Measurements from ENCODE around the gene ONECUT1. TPM values are rescaled to one million over a fixed set of nuclear protein-coding genes. Genes with fewer than 3 reads are reported as not detected.
A peak's percentile ranks its signal among the peaks of the same experiment; 100 is the strongest.
"Not testable (repeated sequence)": the region's sequence is repeated elsewhere in the genome, so short reads cannot be mapped to it uniquely, and the experiment has no call there.

ONECUT1 gene
- total RNA-seq: not detected in 2 replicates

DNA sequence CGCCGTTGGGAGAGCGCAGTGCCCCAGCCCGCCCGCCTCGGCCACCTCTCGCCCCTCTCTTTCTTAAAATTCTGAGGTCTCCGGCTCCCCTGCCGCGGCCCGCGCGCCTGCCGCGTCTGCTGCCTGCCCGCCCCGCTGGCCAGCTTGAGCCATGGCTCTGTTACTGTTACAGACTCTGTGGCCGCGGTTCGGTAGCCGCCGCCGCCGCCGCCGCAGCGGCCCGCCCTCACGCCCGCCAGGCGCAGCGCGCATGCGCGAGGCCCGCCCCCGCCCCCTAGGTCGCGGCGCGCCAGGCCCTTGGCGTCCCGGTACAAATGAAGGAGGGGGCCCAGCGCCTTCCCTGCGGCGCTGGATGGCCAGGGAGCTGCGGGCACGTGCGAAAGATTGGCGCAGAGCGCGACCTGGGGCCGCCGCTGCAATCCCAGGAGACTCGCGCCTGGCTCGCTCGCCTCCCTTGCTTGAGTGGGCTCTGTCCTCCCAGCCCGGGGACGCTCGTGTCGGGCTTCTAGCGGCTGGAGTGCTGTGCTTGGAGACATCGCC, at the start of gene ONECUT1:
TSS of gene ONECUT1 (minus strand) at position 168 of the 540 bp plus-strand sequence. CDS start 452 bp downstream, outside the sequence.
- peak in 1 of 2 donors; percentile 55 for DNase-seq (ENCODE audit: low read depth in 2 of 2)

DNA sequence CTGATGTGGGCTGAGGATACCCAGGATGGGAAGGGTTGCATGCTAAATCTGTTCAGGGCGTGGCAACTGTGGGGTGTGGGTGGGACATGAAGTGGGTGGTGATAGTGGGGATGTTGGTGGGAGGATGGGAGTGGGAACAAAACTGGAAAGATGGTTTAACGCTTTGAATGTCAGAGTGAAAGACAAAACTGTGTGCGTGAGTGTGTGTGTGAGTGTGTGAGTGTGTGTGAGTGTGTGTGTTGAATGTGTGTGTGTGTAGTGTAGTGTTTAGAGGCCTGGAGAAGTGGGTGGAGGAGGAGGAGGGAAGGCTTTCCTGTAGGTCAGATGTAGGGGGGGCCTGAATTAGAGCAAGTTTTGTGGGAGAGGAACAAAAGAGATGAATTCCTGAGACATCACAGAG, 44.2 kb upstream of the ONECUT1 start:
- no peak for DNase-seq (ENCODE audit: low read depth in 2 of 2)

DNA sequence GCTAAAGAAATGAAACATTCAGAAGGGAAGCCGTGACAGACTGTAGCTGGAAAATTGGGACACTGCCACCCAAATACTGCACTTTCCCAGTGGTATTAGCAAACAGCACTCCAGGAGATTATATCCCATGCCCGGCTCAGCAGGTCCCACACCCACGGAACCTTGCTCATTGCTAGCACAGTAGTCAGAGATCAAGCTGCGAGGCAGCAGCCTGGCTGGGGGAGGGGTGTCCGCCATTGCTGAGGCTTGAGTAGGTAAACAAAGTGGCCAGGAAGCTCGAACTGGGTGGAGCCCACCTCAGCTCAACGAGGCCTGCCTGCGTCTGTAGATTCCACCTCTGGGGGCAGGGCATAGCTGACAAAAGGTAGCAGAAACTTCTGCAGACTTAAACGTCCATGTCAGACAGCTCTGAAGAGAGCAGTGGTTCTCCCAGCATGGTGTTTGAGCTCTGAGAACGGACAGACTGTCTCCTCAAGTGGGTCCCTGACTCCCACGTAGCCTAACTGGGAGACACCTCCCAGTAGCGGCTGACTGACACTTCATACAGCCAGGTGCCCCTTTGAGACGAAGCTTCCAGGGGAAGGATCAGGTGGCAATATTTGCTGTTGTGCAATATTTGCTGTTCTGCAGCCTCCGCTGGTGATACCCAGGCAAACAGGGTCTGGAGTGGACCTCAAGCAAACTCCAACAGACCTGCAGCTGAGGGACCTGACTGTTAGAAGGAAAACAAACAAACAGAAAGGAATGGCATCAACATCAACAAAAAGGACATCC, 34.2 kb upstream of the ONECUT1 start:
- not testable (repeated sequence) for DNase-seq (ENCODE audit: low read depth in 2 of 2)

DNA sequence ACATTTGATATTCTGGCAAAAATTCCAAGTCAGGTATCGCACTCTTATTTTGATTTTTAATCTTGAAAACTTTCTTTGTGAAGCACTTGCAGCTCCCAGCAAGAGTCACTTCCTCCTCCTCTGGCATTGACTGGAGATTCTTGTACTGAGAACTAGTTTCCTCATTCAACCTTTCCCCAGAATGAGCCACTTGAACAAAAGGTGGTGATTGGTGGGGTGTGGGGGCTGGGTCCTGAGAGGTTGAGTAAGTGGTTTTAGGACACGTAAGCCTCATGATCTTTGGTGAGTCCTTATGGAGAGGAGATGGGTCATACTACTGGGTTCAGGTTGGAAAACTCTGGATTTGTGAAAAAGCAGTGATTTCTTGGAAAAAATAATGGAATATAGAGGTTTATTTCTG, 32.3 kb upstream of the ONECUT1 start:
- DNase-seq (ENCODE audit: low read depth in 2 of 2): no peak

DNA sequence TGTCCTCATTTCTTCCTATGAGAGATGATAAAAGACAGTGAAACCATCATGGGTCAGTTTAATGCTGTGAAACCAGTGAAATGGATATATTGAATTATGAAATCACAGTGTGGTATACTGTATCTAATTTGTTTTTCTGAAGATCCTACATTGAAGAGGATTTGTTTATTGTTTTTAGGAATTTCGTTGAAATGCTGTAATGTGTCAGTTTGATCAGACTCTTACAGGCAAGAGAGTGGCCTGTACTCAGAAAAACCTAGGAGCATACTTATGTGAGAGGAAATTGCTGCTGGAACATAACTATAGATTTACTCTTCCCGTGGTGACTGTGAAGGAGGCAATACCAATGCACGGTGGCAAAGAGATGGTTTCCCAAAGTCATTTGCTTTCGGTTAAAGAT, 29.1 kb upstream of the ONECUT1 start:
- DNase-seq (ENCODE audit: low read depth in 2 of 2): no peak

DNA sequence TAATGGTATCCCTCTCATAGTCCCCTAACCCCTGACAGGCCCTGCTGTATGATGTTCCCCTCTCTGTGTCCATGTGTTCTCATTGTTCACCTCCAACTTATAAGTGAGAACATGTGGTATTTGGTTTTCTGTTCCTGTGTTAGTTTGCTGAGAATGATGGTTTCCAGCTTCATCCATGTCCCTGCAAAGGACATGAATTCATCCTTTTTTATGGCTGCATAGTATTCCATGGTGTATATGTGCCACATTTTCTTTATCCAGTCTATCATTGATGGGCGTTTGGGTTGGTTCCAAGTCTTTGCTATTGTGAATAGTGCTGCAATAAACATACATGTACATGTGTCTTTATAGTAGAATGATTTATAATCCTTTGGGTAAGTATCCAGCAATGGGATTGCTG, 25.8 kb upstream of the ONECUT1 start:
- not testable (repeated sequence) for DNase-seq (ENCODE audit: low read depth in 2 of 2)

DNA sequence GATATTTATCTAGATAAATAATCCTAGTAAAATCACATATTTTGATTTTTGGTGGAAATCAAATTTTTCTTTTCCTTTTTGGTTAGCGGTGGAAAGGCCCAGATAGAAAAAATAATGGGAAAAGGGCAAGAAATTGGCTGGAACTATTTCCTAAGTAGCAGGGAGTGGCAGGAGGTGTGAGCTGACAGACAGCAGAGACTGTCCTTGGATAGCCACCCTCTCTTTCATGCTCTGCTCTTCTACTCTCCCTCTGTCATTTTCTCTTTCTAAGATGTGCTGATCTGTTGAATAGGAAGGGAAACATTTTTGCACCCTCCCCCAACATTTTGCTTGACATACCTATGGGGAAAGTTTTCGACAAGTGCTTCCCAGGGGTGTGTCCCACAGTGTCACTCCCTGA, 18.9 kb upstream of the ONECUT1 start:
- DNase-seq (ENCODE audit: low read depth in 2 of 2): no peak

DNA sequence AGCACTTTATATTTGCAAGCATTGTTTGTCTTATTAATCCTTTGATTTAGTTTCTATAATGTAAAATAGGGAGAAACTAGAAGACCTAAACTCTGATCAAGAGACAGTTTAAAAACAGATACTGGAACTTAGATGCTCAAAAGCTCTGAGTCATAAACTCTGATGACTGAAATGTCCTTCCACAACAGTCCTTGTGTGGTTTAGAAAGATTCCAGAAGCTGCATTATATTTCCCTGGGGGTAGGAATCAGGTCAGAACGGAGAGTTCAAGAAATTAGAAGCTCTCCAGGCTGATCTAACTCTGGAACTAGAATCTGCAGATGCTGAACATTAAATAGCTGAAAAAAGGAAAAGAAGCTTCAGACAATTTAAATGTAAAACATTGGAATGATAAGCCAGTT, 18.3 kb upstream of the ONECUT1 start:
- no peak for DNase-seq (ENCODE audit: low read depth in 2 of 2)

DNA sequence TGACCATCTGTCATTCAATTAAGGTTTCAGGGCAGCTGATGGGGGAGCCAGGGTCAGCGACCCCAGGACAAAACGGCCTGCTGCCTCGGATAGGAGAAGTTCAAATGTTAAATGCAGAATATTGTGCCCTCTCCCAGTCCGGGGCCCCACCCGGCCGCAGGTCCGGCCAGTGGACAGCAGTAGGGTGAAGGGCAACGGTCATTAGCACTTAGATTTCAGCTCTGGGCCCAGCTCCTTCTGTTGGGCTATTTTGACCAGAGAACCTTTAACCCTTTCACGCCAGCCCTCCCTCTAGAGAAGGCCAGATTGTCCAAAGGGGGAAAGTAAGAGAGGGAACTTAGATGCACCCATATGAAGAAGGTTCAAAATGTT, 16.1 kb upstream of the ONECUT1 start:
- no peak for DNase-seq (ENCODE audit: low read depth in 2 of 2)

DNA sequence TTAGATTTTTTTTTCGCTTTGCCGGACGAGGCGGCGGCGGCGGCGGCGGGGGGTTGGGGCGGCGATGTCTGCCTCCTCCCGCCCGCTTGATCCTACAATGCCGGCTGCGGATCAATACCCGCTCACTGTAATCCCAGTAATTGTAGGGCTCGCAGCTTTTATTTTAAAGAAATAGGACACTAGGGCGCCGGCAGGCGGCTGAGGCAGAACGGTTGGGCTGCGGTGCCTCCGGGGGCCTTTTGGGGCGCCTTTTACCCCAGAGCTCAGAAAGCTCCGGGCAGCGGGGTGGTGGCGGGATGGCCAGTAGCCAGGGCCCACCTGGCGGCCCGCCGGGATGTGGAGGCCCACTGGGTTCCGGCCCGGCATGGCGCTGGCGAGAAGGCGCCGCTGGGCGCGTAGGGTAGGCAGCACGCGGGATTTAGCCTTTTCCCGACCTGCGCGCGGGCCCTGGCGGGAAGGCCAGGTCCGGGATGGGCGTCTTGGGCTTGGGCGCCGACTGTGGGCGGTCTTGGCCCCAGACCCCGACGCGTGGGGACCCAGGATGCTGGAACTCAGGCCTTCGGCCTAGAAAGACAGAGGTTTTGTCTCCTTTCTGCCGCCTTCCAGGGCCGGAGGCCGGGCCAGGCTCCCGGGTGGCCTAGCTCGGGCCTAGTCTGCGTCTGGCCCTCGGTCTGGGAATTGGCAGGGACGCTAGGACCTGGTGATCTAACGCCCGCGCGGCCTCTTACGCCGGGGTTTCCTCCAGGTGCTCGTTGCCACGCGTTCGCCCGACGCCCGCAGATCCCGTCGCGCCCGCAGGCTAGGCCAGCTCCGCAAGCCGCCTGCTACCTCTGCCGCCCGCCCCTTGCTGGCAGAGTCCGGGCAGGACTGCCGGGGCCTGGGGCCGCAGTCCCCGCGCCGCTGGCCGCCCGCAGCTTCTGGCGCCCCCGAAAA, 15.5 kb upstream of the ONECUT1 start:
- no peak for DNase-seq (ENCODE audit: low read depth in 2 of 2)

DNA sequence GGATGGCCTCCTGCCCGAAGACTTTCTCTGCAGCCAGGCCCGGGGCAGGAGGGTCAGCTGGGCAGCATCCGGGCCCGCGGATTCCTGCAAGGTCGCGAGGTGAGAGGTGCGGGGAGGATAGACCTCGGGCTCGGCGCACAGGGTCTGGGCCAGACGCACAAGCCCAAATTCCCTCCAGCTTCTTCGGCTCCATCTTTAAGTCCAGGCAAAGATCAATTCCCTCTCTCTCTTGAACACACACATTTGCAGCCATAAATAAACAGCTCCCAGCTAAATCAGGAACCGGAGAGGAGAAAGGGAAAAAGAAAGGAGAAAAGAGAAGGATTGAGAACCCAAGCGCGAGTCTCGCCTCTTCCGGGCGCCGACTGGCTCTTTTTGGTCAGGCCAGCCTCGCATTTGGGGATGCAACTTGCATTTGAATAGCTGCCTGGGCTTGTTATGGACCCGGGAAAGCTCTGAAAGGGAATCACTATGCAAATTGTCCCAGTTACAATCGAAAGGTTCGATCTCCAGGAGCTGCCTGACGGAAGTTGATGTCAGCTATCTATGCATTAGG, 14.5 kb upstream of the ONECUT1 start:
- no peak for DNase-seq (ENCODE audit: low read depth in 2 of 2)

DNA sequence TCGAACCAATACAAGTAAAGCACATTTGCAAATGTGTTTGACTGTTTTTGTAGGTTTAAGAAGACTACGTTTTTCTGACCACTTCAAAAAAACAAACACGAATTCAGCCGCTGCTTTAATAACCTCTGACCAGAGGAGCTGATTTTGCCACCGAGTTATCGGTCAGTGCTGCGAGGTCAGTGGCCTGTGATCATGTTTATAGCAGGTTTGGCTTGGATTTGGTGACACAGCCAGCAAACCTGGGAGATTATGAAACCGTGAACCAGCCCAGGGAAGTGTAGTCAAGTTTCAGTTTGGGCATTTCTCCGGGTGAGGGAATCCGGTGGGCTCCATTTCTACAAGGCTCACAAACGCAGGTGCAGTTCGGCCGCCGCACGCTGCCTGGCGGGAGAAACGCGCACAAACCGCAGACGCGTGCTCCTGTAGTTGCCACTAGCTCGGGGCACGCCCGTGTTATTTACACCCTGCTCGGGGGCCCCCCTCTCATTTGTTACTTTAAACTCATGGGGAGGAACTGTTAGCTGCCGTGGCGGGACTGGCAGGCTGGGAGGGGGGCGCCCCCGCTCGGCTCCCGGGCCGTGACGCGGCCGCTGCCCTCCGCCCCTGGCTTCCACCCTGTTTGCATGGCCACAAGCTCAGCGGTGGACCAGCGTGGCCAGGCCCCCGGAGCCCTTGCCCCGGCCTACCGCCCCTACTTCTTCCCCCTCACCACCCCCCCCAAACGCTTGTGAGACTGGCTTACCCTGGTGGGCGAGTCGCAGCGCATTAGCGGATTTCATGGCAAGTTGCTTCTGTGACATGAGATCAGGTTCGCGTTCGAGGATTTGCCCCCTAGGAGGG, 13.6 kb upstream of the ONECUT1 start:
- DNase-seq (ENCODE audit: low read depth in 2 of 2): no peak

DNA sequence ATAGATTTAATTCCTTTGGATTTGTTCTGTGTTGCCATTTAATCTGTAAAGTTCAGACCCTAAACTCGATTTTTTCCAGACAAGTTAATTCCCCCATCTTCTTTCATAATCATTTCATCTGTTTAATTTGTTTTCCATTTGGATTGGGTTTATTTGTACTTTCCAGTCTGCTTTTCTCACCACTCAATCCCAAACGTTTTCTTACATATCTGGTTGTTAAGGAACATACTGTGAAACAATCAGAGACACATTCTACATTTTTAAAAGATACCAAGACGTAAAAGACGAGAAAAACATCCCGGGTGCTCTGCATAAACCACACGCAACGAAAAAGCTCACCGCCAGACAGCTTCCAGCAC, 13.0 kb upstream of the ONECUT1 start:
- no peak for DNase-seq (ENCODE audit: low read depth in 2 of 2)

DNA sequence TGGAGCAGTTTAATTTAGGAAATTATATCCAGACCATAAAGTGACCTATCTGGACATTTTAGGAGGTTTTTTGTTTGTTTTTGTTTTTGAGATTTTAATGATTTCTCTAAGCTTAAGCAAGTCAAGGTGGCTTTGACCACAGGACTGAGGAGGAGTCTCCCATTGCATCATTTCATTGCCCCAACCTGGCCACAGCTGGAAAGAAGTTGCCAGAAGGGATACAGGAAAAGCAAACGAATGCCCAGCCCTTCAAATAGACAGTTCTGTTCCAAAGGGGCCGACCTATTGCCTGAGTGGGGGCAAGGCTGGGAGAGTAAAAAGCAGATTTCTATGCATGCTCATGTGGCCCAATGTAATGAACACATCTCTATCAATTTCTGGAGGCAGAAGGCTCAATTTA, 12.0 kb upstream of the ONECUT1 start:
- no peak for DNase-seq (ENCODE audit: low read depth in 2 of 2)

DNA sequence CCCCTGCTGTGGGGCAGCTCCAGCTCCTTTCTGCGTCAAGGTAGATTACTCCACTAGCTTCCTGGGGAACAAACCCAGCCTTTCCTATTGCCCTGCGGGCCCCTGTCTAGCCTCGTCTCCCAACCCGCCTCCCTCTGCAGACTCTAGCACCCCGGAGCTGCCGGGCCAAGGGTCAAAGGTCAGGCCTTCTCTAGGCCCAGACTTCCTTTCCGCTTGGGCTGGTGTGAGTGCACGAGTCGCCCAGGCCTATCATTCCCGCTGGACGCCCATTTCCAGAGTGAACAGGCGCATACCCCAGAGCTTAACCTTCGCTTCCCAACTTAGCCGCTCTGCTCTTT, 11.6 kb upstream of the ONECUT1 start:
- DNase-seq (ENCODE audit: low read depth in 2 of 2): no peak

DNA sequence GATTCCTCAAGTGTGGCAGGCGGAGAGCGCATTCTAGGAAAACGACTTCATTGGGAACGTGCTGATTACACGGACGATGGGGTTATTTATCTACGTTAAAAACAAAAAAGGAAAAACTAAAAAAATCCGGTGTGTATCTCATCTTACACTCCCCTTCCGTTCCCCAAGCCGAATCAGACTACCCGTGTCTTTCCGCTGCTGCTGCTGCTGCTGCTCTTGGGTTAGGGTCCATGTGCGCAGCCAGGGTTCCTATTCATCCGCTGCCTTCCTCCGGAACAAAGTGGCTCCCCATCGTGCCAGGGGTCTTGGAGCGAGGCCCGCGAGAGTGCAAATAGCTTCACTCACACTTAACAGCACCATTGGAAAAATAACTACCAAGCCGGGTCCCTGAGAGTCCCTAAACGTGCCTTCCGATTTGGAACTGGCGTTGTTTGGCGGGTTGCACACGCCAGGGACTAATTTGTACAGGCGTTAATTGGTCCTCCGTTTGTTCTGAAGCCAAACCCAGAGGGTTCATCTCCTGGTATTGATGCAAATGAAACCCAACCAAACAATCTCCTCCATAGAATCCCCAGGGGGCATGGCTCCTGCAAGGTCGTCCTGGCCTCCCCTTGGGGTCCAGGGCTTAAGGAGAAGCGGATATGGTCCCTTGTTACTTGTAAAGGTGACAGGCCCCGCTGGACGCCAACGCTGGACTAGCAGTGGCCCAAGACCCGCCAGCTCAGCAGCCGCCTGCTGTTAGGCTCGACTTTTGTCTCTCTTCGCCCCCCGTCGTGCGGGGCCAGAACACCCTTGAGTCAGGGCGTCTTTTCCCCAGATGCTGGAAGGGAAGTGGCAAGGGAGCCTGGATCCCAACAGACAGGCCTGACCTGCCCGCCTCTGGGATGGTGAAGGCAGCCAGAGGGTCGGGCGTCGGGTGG, 11.0 kb upstream of the ONECUT1 start:
- DNase-seq (ENCODE audit: low read depth in 2 of 2): no peak

DNA sequence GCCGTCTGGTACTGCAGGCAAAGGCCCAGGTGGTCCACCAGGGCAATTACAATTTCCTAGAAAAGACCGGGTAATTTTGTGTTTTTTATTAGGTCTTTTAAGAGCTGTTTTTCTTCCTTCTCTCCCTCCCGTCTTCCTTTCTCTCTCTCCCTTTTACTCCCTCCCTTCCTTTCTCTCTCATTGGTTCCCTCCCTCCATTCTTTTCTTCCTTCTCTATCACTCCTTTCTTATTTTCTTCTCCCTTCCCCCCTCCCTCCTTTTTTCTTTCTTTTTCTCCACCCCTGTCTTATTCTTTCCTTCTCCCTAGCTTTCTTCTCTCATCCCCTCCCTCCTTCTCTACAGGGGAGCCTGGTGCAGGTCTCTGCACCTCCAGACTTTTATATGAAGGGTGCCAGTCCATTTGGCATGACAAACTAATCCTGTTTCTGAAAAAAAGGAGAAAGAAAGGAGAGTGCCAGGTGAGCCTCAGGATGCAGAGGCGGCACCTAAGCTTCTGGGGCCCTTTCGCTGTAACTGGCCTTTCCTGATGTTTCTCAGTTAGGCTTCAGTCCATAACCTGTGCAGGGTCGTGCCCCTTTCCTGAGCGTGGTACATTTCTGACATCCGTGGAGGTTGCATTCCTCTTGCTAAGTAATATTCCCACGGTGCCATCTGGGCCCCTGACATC, 9.1 kb upstream of the ONECUT1 start:
- no peak for DNase-seq (ENCODE audit: low read depth in 2 of 2)

DNA sequence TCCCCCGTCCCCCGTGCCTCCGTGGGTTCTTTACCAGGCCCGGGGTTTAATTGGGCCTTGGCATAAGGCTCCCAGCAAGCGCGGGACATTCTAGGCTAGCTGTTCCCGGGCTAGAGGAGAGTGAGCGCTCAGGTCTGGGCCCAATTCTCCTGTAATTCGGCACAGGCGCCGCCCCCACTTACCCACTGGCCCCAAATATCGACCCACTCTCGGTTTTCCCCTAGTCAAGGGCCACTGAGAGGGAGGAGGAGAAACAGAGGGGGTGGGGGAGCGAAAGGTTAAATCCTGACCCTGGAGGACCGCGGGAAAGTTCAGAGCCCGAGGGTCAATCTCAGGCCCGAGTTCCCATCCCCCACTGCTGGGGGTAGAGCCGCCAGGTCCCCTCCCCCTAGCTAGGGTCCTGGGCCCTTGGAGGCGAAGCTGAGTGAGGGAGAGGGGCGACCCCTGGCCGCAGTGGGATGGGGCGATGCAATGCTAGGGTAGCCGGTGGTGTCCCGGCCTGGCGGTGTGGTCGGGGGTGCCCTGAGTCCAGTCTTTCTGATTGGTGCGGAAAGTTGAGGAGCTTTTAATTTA, 8.5 kb upstream of the ONECUT1 start:
- DNase-seq (ENCODE audit: low read depth in 2 of 2): no peak
